Liver (tissue), 9 donors: Measurements from ENCODE around the gene MYOG. TPM values are rescaled to one million over a fixed set of nuclear protein-coding genes. Genes with fewer than 3 reads are reported as not detected.

Experiments used
- DNase-seq: peaks from one replicate; pipeline ENCODE4 v3.0.0-alpha.2; 2017; ENCODE audit warnings: low spot score
- H3K27ac ChIP-seq, 2 donors: one replicate each; pipeline ENCODE4 v1.7.0; 2013; ENCODE audit warnings: inconsistent platforms in 2 of 2, low read length in 2 of 2, control low read depth in 1 of 2, low read depth in 1 of 2, mild to moderate bottlenecking in 1 of 2
- H3K27me3 ChIP-seq, 4 donors: one replicate each; pipeline versions ENCODE4 v1.6.1 to v1.7.0; 2013; ENCODE audit warnings: low read length in 3 of 4, inconsistent platforms in 1 of 4, mild to moderate bottlenecking in 1 of 4, moderate library complexity in 1 of 4; ENCODE audit not compliant: control insufficient read depth in 4 of 4, insufficient read depth in 4 of 4
- H3K36me3 ChIP-seq, 4 donors: one replicate each; pipeline versions ENCODE4 v1.6.1 to v1.7.0; 2013; ENCODE audit warnings: low read length in 3 of 4, mild to moderate bottlenecking in 3 of 4, low read depth in 1 of 4, moderate library complexity in 1 of 4; ENCODE audit not compliant: control insufficient read depth in 4 of 4, insufficient read depth in 3 of 4
- H3K4me1 ChIP-seq, 4 donors: one replicate each; pipeline versions ENCODE4 v1.6.1 to v1.7.0; 2013; ENCODE audit warnings: low read length in 3 of 4, mild to moderate bottlenecking in 3 of 4, moderate library complexity in 1 of 4; ENCODE audit not compliant: control insufficient read depth in 4 of 4, insufficient read depth in 4 of 4
- H3K4me3 ChIP-seq, 3 donors: one replicate each; pipeline versions ENCODE4 v1.6.1 to v1.7.0; 2013; ENCODE audit warnings: low read length in 3 of 3, control low read depth in 1 of 3, low read depth in 1 of 3, mild to moderate bottlenecking in 1 of 3
- H3K9ac ChIP-seq, 2 donors: one replicate each; pipeline ENCODE4 v1.7.0; 2013; ENCODE audit warnings: low read length in 2 of 2, mild to moderate bottlenecking in 2 of 2, moderate library complexity in 2 of 2, control low read depth in 1 of 2, low read depth in 1 of 2
- H3K9me3 ChIP-seq, 4 donors: one replicate each; pipeline versions ENCODE4 v1.6.1 to v1.7.0; 2013; ENCODE audit warnings: low read length in 3 of 4; ENCODE audit not compliant: control insufficient read depth in 4 of 4
- EGR1 ChIP-seq, 2 donors: IDR thresholded peaks; 2 replicates each; pipeline ENCODE4 v1.6.1; 2016 to 2018; ENCODE audit warnings: antibody characterized with exemption in 2 of 2, low read depth in 2 of 2
- FOXA1 ChIP-seq: IDR thresholded peaks from 2 replicates; pipeline ENCODE4 v1.6.1; 2016; ENCODE audit warnings: antibody characterized with exemption
- FOXA2 ChIP-seq: IDR thresholded peaks from 2 replicates; pipeline ENCODE4 v1.6.1; 2016; ENCODE audit warnings: antibody characterized with exemption
- GABPA ChIP-seq, 2 donors: IDR thresholded peaks in 1 of 2; conservative IDR thresholded peaks in 1 of 2; 2 replicates each; pipeline ENCODE4 v1.6.1; 2016; ENCODE audit warnings: antibody characterized with exemption in 2 of 2, mild to moderate bottlenecking in 1 of 2, moderate library complexity in 1 of 2
- HNF4A ChIP-seq, 2 donors: conservative IDR thresholded peaks; 2 replicates each; pipeline ENCODE4 v1.6.1; 2016; ENCODE audit warnings: antibody characterized with exemption in 2 of 2, mild to moderate bottlenecking in 2 of 2
- HNF4G ChIP-seq: IDR thresholded peaks from 2 replicates; pipeline ENCODE4 v1.6.1; 2016; ENCODE audit warnings: antibody characterized with exemption
- JUND ChIP-seq, 2 donors: IDR thresholded peaks; 2 replicates each; pipeline ENCODE4 v1.6.1; 2016; ENCODE audit warnings: antibody characterized with exemption in 2 of 2
- NR2F2 ChIP-seq: IDR thresholded peaks from 2 replicates; pipeline ENCODE4 v1.6.1; 2016; ENCODE audit warnings: antibody characterized with exemption
- RAD21 ChIP-seq, 2 donors: IDR thresholded peaks; 2 replicates each; pipeline ENCODE4 v1.6.1; 2016; ENCODE audit warnings: antibody characterized with exemption in 2 of 2, mild to moderate bottlenecking in 2 of 2
- RXRA ChIP-seq, 2 donors: IDR thresholded peaks; 2 replicates each; pipeline ENCODE4 v1.6.1; 2017 to 2018; ENCODE audit warnings: antibody characterized with exemption in 2 of 2, mild to moderate bottlenecking in 1 of 2
- SP1 ChIP-seq: IDR thresholded peaks from 2 replicates; pipeline ENCODE4 v1.6.1; 2018; ENCODE audit warnings: antibody characterized with exemption, mild to moderate bottlenecking
- TAF1 ChIP-seq: conservative IDR thresholded peaks from 2 replicates; pipeline ENCODE4 v1.6.1; 2016; ENCODE audit warnings: antibody characterized with exemption, mild to moderate bottlenecking
- YY1 ChIP-seq: IDR thresholded peaks from 2 replicates; pipeline ENCODE4 v1.6.1; 2016; ENCODE audit warnings: antibody characterized with exemption, mild to moderate bottlenecking
- WGBS: extraction: QIAGEN DNeasy Blood & Tissue Kit; methylation state at CpG from one replicate; pipeline ENCODE4 v1.1.7; 2013; 5-methylcytosine and 5-hydroxymethylcytosine counted together
- polyA plus RNA-seq, 2 donors: library from polyadenylated mRNA; stranded (reverse) in 1 of 2; unstranded in 1 of 2; fragments of 200-250 nt in 1 of 2; fragments of >200 nt in 1 of 2; fragmentation: Nextera tagmentation in 1 of 2; extraction: Ambion mirVana in 1 of 2; gene quantifications; one replicate each; pipeline versions ENCODE4 v1.2.1 to v1.2.3, GENCODE V29; 2013 to 2015
- total RNA-seq, 2 donors: library from RNA; depleted of rRNA; stranded (reverse); fragments of >200 nt; gene quantifications; one replicate each; pipeline ENCODE4 v1.2.3, GENCODE V29; 2014
- TF ChIP-seq, protein P1 (sequence below): IDR thresholded peaks from 2 replicates; pipeline ENCODE4 v1.6.1; 2016; ENCODE audit warnings: antibody characterized with exemption, mild to moderate bottlenecking
- TF ChIP-seq, protein P2 (sequence below): IDR thresholded peaks from 2 replicates; pipeline ENCODE4 v1.6.1; 2016; ENCODE audit warnings: antibody characterized with exemption
- TF ChIP-seq, protein P3 (sequence below): fragments of 150-350 bp; IDR thresholded peaks from 2 replicates; pipeline ENCODE4 v1.5.1; 2017; ENCODE audit warnings: improper control_type of control experiment, low read depth, low read length; ENCODE audit not compliant: missing input control
- TF ChIP-seq, protein P4 (sequence below): IDR thresholded peaks from 2 replicates; pipeline ENCODE4 v1.6.1; 2016; ENCODE audit warnings: antibody characterized with exemption
- TF ChIP-seq, protein P5 (sequence below): IDR thresholded peaks from 2 replicates; pipeline ENCODE4 v1.6.1; 2016; ENCODE audit warnings: antibody characterized with exemption
- donor health status: healthy.
- donor health status: healthy.
- donor health status: healthy.
- donor health status: healthy.
- donor health status: healthy.

MYOG gene
- total and polyA plus RNA-seq, 4 donors = not detected

DNA sequence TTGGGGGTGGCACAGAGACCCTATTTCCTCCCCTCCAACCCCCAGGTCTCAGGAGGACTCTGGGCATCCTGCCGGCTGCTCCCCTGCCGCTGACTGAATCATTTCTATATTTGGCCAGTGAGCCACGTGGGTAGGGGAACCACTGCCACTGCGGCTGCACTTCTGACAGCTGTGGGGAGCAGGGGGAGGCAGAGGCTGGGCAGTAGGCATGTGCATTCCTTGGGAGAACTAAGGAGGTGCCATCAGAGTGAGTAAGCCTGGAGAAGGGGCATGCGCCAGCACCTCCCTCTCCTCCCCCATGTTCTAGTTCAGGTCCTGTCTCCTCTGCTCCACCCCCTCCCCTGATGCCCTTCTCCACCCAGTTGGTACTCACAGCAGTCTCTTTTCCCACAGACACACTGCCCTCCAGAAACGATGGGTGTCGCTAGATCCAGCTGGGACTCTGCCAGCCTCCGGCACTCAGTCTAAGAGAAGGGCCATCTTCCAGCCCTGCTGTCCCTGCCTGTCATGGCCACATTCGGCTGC is 47.5 kb downstream of the MYOG start:
- Histone ChIP-seq H3K9ac (no peak overlapping the region), H3K27ac (no peak overlapping the region), H3K4me1 (no peaks in the 10 kb centered on the region), H3K4me3 (no peak overlapping the region), H3K27me3 (no peaks in the 10 kb centered on the region), H3K36me3 (no peaks in the 10 kb centered on the region), H3K9me3 (no peaks in the 10 kb centered on the region)
- DNase-seq = no peak
- 48% methylated on average over 9 of the region's 9 CpGs for WGBS
- TF ChIP-seq HNF4G (no peak), RXRA (IDR thresholded peaks at IDR 0.05) (no peak), YY1 (no peak)
- TF ChIP-seq, protein P1, sequence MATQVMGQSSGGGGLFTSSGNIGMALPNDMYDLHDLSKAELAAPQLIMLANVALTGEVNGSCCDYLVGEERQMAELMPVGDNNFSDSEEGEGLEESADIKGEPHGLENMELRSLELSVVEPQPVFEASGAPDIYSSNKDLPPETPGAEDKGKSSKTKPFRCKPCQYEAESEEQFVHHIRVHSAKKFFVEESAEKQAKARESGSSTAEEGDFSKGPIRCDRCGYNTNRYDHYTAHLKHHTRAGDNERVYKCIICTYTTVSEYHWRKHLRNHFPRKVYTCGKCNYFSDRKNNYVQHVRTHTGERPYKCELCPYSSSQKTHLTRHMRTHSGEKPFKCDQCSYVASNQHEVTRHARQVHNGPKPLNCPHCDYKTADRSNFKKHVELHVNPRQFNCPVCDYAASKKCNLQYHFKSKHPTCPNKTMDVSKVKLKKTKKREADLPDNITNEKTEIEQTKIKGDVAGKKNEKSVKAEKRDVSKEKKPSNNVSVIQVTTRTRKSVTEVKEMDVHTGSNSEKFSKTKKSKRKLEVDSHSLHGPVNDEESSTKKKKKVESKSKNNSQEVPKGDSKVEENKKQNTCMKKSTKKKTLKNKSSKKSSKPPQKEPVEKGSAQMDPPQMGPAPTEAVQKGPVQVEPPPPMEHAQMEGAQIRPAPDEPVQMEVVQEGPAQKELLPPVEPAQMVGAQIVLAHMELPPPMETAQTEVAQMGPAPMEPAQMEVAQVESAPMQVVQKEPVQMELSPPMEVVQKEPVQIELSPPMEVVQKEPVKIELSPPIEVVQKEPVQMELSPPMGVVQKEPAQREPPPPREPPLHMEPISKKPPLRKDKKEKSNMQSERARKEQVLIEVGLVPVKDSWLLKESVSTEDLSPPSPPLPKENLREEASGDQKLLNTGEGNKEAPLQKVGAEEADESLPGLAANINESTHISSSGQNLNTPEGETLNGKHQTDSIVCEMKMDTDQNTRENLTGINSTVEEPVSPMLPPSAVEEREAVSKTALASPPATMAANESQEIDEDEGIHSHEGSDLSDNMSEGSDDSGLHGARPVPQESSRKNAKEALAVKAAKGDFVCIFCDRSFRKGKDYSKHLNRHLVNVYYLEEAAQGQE = no peak

DNA sequence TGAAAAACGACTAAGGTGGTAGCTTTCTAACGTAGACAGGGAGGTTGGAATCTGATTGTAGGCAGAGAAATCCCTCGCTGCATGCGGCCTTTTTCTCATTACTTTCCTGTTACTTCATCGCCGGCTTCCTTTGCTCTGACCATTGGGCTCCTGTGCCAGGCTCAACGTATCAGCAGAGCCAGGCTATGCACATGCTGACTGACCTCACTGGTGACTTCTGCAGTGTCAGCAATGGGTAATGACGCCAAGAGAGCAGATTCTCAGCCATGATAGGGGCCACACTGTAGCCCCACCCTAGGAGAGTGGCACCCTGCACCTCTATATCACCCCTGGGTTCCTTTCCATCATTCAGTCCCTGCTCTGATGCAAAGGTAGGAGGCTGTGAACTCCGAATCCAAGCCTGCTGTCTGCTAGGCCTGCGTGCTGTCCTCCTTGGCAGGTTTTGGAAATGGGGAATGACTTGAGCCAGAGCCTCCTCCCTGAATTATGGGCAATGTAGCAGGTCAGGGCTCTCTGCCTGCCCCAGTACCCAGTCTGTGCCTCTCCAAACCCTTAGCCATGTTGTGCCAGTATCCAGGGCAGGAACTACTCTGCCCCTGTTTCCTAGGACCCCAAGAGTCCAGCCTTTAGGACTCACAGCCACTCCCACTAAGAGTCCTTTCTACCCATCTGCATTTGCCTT is 48.2 kb downstream of the MYOG start:
- 75% methylated on average over 10 of the region's 10 CpGs for WGBS
- Histone ChIP-seq H3K27ac (no peak overlapping the region), H3K4me1 (no peaks in the 10 kb centered on the region), H3K4me3 (no peak overlapping the region), H3K27me3 (no peaks in the 10 kb centered on the region), H3K9ac (no peak overlapping the region), H3K9me3 (no peaks in the 10 kb centered on the region), H3K36me3 (no peaks in the 10 kb centered on the region)
- TF ChIP-seq GABPA (IDR thresholded peaks at IDR 0.05 in 1 of 2, conservative IDR thresholded peaks at IDR 0.05 in 1 of 2) = no peak
- TF ChIP-seq HNF4A (conservative IDR thresholded peaks at IDR 0.05) = no peak
- TF ChIP-seq NR2F2 = no peak
- TF ChIP-seq JUND (IDR thresholded peaks at IDR 0.05) = no peak
- TF ChIP-seq RXRA (IDR thresholded peaks at IDR 0.05) = no peak
- no peak for TF ChIP-seq EGR1 (IDR thresholded peaks at IDR 0.05; ENCODE audit: low read depth in 2 of 2)
- TF ChIP-seq YY1 = no peak
- TF ChIP-seq RAD21 (IDR thresholded peaks at IDR 0.05) = no peak
- no peak for TF ChIP-seq TAF1
- TF ChIP-seq, protein P1 = no peak
- no peak for TF ChIP-seq FOXA2
- TF ChIP-seq FOXA1 = no peak
- TF ChIP-seq HNF4G = no peak
- no peak for TF ChIP-seq SP1
- TF ChIP-seq, protein P2, sequence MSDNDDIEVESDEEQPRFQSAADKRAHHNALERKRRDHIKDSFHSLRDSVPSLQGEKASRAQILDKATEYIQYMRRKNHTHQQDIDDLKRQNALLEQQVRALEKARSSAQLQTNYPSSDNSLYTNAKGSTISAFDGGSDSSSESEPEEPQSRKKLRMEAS = no peak
- TF ChIP-seq, protein P3, sequence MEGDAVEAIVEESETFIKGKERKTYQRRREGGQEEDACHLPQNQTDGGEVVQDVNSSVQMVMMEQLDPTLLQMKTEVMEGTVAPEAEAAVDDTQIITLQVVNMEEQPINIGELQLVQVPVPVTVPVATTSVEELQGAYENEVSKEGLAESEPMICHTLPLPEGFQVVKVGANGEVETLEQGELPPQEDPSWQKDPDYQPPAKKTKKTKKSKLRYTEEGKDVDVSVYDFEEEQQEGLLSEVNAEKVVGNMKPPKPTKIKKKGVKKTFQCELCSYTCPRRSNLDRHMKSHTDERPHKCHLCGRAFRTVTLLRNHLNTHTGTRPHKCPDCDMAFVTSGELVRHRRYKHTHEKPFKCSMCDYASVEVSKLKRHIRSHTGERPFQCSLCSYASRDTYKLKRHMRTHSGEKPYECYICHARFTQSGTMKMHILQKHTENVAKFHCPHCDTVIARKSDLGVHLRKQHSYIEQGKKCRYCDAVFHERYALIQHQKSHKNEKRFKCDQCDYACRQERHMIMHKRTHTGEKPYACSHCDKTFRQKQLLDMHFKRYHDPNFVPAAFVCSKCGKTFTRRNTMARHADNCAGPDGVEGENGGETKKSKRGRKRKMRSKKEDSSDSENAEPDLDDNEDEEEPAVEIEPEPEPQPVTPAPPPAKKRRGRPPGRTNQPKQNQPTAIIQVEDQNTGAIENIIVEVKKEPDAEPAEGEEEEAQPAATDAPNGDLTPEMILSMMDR = no peak
- TF ChIP-seq, protein P4, sequence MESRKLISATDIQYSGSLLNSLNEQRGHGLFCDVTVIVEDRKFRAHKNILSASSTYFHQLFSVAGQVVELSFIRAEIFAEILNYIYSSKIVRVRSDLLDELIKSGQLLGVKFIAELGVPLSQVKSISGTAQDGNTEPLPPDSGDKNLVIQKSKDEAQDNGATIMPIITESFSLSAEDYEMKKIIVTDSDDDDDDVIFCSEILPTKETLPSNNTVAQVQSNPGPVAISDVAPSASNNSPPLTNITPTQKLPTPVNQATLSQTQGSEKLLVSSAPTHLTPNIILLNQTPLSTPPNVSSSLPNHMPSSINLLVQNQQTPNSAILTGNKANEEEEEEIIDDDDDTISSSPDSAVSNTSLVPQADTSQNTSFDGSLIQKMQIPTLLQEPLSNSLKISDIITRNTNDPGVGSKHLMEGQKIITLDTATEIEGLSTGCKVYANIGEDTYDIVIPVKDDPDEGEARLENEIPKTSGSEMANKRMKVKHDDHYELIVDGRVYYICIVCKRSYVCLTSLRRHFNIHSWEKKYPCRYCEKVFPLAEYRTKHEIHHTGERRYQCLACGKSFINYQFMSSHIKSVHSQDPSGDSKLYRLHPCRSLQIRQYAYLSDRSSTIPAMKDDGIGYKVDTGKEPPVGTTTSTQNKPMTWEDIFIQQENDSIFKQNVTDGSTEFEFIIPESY = no peak
- TF ChIP-seq, protein P5, sequence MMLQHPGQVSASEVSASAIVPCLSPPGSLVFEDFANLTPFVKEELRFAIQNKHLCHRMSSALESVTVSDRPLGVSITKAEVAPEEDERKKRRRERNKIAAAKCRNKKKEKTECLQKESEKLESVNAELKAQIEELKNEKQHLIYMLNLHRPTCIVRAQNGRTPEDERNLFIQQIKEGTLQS = no peak
- DNase-seq = no peak
